Uterus (tissue), 2 donors: ENCODE data around the gene FOSL2.

Experiments used
- POLR2A ChIP-seq, 2 donors: fragments of 450-650 bp; IDR thresholded peaks; one replicate each; pipeline ENCODE4 v1.6.1; 2016; ENCODE audit warnings: antibody characterized with exemption in 2 of 2, mild to moderate bottlenecking in 1 of 2, moderate library complexity in 1 of 2
- TF ChIP-seq, protein P1 (sequence below), 4 experiments: fragments of 200-600 bp in 2 of 4; fragments of 450-650 bp in 2 of 4; sonication (generic) in 2 of 4; IDR thresholded peaks; one replicate each; pipeline ENCODE4 v1.5.1; 2016 to 2019; ENCODE audit warnings: antibody characterized with exemption in 4 of 4, mild to moderate bottlenecking in 2 of 4, moderate library complexity in 1 of 4

DNA sequence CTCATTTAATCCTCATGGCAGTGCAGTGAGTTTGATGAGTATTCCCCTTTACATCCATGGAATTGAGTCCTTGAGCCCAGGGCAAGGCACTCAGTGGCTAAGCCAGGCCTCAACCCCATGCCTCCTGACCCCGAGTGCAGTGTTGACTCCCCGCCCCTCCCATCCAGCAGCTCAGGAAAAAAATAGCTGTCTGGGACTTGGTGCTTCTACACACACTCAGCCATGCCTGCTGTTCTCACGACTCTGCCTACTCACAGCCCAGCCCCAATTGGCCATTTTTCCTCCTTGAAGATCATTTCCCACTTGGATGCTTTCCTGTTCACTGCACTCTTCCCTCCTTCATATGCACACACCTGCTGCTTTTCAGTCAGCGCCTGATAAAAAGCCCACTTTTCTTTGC, 8.8 kb downstream of the FOSL2 start:
- TF ChIP-seq POLR2A (IDR thresholded peaks at IDR 0.05) = no peak
- TF ChIP-seq, protein P1, sequence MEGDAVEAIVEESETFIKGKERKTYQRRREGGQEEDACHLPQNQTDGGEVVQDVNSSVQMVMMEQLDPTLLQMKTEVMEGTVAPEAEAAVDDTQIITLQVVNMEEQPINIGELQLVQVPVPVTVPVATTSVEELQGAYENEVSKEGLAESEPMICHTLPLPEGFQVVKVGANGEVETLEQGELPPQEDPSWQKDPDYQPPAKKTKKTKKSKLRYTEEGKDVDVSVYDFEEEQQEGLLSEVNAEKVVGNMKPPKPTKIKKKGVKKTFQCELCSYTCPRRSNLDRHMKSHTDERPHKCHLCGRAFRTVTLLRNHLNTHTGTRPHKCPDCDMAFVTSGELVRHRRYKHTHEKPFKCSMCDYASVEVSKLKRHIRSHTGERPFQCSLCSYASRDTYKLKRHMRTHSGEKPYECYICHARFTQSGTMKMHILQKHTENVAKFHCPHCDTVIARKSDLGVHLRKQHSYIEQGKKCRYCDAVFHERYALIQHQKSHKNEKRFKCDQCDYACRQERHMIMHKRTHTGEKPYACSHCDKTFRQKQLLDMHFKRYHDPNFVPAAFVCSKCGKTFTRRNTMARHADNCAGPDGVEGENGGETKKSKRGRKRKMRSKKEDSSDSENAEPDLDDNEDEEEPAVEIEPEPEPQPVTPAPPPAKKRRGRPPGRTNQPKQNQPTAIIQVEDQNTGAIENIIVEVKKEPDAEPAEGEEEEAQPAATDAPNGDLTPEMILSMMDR (IDR thresholded peaks at IDR 0.05) = no peak
